CD4-positive, alpha-beta T cell treated with Interferon alpha-2 for 1 hour (primary cell): Measurements from ENCODE around the gene IPPK.

ENCODE experiments used
- DNase-seq, 2 donors: peaks; one replicate each; pipeline ENCODE4 v3.0.0-alpha.2; 2020 to 2022

IPPK gene

GRCh38 chr9:92685022-92685421 is 15.1 kb upstream of the IPPK start:
- no peak for DNase-seq

GRCh38 chr9:92682269-92682668 is 12.3 kb upstream of the IPPK start:
- DNase-seq = no peak

DNA sequence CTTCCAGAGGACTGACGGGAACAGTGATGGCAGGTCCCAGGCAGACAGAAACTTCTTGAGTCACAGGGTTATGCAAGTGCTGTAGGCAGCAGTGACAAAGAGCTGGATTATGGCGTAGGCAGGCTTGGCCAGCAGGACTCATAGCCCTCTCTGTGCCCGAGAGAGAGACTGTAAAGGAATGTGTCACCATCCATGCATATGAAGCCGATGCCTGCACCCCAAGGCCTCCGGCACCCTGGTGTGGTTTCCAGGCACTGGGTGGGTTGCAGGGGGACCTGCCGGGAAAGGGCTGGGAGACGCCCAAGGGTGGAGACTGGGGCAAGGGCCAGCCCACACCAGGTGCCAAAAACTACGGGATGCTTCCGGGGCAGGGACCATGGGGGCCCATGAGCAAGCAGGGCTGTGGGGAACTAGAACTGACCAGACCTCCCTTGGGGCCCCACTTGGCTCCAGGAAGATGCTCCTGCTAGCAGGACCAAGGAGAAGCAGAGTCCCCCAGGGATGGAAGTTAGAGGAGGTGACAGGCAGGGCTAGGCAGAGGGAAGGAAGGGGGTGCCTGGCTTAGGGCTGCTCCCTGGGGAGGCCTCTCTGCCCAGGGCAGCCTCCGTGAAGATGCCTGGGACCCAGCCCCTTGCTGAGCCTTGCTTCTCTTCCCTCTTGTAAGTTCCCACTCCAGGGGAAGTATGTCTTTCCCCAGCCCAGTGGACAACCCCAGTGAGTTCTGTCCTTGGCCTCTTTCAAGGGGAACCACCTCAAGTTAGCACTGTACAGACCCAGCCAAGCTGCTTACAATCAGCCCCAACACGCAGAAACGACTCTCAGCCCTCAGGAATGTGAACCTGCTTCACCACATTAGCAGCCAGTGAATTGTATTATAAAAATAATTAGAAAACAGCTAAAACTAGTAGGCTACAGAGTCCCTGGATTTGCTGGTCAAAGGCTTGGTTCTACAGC is 10.5 kb upstream of the IPPK start:
- no peak for DNase-seq

GRCh38 chr9:92679413-92680165 is 9.7 kb upstream of the IPPK start:
- DNase-seq = no peak

DNA sequence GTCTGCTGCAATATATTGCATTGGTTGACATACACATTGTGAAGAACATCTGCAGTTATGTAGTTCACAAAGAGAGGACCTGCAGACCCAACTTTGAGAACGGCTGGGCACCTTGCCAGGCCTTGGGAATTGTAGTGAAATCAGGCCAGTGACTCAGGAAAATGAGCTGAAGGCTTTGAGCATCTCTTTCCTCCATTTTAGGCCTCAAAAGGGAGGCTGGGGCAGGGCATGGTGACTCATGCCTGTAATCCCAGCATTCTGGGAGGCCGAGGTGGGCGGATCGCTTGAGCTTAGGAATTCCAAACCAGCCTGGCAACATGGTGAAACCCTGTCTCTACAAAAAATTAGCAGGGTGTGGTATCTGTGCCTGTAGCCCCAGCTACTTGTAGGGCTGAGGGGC is 1.4 kb upstream of the IPPK start:
- no peak for DNase-seq

GRCh38 chr9:92669527-92669889 is 423 bp downstream of the IPPK start:
- DNase-seq = no peak

GRCh38 chr9:92668746-92669526 is 995 bp downstream of the IPPK start:
- DNase-seq = peak in 1 of 2 donors; percentile 22

DNA sequence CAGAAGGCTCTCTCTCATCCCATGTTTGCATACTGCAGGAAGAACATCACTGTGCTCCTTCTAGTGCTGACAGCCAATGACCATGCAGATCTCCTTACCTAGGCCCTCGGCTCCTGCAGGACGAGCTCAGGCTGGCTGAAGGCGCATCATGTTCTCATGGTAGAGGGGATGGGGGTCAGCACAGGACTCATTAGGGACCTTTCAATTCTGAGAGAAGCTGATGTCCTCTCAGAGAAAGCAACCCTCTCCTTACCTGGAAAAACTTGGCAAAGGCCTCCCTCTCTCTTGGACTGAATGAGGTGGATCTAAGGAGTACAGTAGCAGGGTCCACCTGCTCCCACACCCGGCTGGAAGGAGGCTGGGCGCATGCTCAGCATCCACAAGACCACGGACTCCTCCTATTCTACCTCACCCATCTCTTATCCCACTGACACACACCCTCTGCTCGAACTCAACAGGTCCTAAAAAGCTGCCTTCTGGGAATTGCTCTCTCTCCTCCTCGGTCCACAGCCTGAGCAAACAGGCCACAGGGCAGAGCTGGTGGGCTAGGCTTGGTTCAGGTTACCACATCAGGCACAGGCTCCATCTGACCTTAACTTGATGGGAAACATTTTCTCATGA is 2.9 kb downstream of the IPPK start:
- no peak for DNase-seq

DNA sequence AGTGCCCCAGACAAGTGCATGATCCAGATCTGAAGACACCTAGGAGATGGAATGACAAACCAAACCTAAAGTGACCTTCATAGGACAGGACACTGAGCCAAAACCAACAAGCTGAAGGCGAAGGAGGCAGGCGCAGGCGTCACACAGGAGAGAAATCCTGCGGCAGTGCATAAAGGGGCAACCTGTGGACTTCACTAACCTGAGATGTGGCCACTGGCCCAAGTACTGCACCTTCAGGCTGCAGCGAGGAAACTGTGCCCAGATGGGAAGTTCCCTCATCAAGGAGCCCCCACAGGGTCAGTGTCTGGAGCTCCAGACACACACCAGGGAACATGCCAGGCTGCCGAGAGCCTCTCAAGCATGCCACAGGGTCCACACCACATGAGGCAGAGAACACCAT is 3.7 kb downstream of the IPPK start:
- DNase-seq = no peak

- DNase-seq = no peak
Observed at GRCh38 chr9:92665836-92666235, 4.1 kb downstream of the IPPK start.

DNA sequence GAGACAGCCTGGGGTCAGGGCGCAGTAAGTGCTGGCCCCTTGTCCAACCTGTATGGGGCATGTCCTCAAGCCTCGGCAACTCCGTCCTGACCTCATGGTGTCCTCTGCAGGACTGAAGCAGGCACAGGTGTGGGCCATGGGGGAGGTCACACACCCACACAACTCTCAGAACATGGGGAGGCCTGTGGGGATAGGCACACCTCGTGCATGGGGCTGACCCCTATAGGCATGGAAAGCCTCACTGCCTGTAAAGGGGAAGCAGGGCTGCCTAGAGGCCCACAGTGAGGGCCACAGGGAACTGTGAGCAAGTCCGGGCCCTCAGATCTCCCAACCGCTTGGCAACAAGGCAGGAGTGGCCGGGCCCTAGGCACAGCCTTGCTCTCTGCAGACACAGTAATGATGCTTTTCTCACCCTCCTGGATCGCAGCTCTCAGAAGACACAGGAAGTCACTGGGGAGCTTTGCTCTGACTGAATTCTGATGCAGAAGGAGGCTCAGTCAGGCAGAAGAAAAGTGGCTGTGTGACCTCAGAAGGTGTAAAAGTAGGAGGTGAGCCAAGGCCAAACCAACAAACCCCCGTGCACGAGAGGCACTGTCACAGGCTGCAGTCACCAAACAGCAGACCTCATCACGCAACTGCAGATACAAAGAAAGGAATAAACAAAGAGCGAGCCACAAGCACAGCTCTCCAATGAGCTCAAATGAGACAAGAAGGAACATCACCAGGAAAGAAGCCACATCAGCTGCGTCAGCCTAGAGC is 5.4 kb downstream of the IPPK start:
- peak in 1 of 2 donors; percentile 20 for DNase-seq

DNA sequence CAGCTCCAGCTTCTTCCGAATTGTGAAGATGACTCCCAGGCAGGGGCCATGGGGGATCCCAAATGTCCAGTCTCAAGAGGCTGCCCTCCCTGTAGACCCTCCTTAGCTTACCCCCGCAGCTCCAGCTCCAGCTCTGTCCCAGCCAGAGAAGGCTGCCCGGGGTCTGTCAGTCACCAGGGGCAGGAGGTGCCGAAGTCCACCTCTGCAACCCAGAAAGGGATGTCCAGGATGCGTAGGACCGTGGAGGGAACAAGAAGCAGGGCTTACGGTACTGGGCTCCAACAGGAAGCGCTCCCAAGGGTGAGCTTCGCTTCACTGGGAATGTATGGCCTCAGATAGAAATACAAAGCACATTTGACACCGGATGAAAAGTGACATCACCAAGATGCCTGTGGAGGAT is 6.0 kb downstream of the IPPK start:
- DNase-seq = no peak

GRCh38 chr9:92663126-92663525 is 6.8 kb downstream of the IPPK start:
- DNase-seq = no peak

GRCh38 chr9:92661743-92662142 is 8.2 kb downstream of the IPPK start:
- no peak for DNase-seq

GRCh38 chr9:92661127-92661526 is 8.8 kb downstream of the IPPK start:
- DNase-seq = no peak

- DNase-seq = no peak
Observed at GRCh38 chr9:92660266-92660665, 9.7 kb downstream of the IPPK start.

- DNase-seq = no peak
Observed at GRCh38 chr9:92659601-92660000, 10.3 kb downstream of the IPPK start.

DNA sequence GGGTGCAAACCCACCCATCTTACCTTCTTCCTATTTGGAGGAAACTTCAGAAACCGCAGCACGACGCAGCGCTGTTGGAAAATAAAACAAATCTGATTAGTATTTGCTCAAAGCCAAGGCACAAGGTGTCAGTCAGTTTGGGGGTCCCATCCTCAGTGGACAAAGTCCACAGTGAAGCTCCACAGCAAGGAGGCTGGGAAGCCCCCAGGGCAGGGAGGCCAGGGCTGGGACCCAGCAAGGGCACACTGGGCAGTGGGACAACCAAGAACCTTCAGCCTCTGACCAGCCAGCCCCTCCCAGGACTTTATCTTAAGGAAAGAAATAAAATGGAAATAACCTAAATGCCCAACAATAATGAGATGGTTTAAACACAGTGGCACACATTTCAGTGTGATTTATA is 11.3 kb downstream of the IPPK start:
- no peak for DNase-seq

DNA sequence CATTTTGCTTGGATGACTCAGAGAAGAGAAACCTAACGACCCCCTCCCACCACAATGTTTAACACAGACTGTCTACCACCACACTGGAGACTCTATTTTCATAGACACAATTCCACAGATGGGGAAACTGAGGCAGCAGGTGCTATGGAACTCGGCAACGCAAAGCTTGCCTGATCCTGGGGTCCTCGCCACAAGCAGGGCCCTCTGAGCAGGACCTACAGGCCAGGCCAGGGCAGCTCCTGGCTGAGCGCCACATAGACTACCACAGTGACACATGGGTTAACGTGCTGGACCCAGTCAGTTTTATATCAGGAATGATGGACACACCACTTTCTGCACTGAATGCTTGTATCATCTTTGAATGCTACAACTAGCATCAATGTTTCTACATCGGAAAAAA is 11.8 kb downstream of the IPPK start:
- no peak for DNase-seq

DNA sequence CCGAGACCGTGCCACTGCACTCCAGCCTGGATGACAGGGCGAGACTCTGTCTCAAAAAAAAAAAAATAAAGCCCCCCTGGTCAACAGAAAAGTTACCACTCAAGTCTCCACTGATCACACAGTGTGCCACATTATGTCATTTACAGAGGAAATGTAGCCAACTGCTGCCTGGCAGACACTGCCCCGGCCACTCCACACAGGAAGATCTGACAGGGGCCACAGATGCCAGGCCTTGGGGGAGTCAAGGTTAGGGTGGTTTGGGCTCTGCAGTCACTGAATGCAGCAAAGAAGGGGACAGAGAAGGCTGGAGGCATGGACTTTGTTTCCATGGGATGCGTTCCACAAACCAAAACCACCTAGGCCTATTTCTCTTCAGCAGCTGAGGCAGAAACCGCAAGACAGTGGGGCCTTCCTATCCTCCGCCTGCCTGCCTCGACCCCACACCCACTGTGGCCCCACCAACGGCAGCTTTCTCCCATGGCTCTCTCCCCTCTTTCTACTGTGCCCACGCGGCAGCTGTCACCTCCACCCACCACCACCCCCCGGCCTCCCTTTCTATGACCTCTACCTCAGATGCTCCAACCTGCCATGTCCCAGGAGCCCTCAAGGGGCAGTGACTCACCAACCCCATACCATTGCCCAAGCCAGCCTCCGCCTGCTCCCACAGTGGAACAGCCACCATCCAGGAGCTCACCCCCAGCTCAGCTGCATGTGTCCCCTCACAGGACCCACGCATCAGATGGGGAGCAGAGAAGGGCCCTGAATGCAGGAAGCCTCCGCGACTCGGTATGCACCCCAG is 12.4 kb downstream of the IPPK start:
- no peak for DNase-seq

GRCh38 chr9:92656537-92656925 is 13.4 kb downstream of the IPPK start:
- DNase-seq = no peak
